CD4-positive, alpha-beta T cell treated with Interleukin-15 for 1 hour (primary cell): ENCODE results near the gene OBI1.

Experiments
- DNase-seq: peaks from one replicate; pipeline ENCODE4 v3.0.0-alpha.2; 2020

Gene OBI1

DNA sequence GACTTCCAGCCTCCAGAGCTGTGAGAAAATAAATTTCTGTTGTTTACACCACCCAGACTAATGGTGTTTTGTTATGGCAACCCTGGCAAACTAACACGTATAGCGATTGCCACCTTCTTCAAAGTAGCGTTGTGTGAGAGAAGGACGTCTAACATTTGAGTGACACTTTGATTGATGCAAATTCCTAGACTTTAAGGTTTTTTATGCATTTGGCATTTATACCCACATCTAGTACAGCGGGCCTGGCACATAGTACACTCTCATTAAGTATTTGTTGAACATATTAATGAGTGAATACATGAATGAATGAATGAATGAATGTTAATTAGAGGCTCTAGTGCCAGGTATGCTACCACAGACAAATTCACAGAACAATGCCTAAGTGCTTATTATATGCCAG lies 92.3 kb downstream of the OBI1 start:
- DNase-seq = no peak
